H1 (cell line): ENCODE results near the gene RPL19. TPM values are rescaled to one million over a fixed set of nuclear protein-coding genes. Genes with fewer than 3 reads are reported as not detected.

Experiments used
- polyA plus RNA-seq, 7 experiments: library from polyadenylated mRNA; depleted of rRNA in 3 of 7; stranded (reverse) in 5 of 7; unstranded in 2 of 7; fragments of >200 nt in 5 of 7; fragments of 200-250 nt in 2 of 7; gene quantifications; 1 replicate in 5 of 7; 2 replicates in 1 of 7; 4 replicates in 1 of 7; pipeline versions ENCODE4 v1.2.1 to v1.2.3, GENCODE V29; 2011 to 2013; ENCODE audit warnings: missing spikeins in 2 of 7, mixed read lengths in 2 of 7
- total RNA-seq: library from RNA; stranded (reverse); fragmentation: NEBNext Ultra II Directional; extraction: Animal tissue kit (Norgen Biotek cat#: 25700); gene quantifications from 2 replicates; pipeline ENCODE4 v1.2.1, GENCODE V29; 2021
- TF ChIP-seq, protein P1 (sequence below): fragments of 300-600 bp; sonication (generic); IDR thresholded peaks from 2 replicates; pipeline ENCODE4 v1.7.1; 2012; ENCODE audit warnings: low read length, moderate library complexity, mild to moderate bottlenecking, inconsistent platforms; ENCODE audit not compliant: insufficient replicate concordance

Gene RPL19
- total and polyA plus RNA-seq, 2 of the 8 experiments (the other 6 are each of a cell fraction or from before 2014, with no cell fraction given), result 2,108 to 2,182 TPM

DNA sequence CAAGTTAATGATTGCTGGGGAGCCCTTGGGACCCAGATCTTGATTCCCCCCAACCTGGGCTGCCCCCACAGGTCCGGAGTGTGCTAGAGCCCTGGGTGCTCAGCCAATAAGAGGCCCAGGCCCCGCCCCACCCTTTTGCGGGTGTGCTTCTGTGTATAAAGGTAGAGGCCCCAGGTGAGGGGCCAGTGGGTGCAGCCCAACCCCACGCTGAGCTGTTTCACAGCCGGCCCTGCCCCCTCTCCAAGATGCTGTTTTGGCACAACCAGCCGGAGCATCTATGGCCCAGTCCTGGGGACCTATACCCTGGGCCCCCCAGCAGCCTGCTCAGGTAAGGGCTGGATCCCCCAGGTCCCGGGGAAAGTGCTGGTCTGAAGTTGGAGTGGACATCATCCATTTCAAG is 37.5 kb downstream of the RPL19 start (continued):
- TF ChIP-seq, protein P1, sequence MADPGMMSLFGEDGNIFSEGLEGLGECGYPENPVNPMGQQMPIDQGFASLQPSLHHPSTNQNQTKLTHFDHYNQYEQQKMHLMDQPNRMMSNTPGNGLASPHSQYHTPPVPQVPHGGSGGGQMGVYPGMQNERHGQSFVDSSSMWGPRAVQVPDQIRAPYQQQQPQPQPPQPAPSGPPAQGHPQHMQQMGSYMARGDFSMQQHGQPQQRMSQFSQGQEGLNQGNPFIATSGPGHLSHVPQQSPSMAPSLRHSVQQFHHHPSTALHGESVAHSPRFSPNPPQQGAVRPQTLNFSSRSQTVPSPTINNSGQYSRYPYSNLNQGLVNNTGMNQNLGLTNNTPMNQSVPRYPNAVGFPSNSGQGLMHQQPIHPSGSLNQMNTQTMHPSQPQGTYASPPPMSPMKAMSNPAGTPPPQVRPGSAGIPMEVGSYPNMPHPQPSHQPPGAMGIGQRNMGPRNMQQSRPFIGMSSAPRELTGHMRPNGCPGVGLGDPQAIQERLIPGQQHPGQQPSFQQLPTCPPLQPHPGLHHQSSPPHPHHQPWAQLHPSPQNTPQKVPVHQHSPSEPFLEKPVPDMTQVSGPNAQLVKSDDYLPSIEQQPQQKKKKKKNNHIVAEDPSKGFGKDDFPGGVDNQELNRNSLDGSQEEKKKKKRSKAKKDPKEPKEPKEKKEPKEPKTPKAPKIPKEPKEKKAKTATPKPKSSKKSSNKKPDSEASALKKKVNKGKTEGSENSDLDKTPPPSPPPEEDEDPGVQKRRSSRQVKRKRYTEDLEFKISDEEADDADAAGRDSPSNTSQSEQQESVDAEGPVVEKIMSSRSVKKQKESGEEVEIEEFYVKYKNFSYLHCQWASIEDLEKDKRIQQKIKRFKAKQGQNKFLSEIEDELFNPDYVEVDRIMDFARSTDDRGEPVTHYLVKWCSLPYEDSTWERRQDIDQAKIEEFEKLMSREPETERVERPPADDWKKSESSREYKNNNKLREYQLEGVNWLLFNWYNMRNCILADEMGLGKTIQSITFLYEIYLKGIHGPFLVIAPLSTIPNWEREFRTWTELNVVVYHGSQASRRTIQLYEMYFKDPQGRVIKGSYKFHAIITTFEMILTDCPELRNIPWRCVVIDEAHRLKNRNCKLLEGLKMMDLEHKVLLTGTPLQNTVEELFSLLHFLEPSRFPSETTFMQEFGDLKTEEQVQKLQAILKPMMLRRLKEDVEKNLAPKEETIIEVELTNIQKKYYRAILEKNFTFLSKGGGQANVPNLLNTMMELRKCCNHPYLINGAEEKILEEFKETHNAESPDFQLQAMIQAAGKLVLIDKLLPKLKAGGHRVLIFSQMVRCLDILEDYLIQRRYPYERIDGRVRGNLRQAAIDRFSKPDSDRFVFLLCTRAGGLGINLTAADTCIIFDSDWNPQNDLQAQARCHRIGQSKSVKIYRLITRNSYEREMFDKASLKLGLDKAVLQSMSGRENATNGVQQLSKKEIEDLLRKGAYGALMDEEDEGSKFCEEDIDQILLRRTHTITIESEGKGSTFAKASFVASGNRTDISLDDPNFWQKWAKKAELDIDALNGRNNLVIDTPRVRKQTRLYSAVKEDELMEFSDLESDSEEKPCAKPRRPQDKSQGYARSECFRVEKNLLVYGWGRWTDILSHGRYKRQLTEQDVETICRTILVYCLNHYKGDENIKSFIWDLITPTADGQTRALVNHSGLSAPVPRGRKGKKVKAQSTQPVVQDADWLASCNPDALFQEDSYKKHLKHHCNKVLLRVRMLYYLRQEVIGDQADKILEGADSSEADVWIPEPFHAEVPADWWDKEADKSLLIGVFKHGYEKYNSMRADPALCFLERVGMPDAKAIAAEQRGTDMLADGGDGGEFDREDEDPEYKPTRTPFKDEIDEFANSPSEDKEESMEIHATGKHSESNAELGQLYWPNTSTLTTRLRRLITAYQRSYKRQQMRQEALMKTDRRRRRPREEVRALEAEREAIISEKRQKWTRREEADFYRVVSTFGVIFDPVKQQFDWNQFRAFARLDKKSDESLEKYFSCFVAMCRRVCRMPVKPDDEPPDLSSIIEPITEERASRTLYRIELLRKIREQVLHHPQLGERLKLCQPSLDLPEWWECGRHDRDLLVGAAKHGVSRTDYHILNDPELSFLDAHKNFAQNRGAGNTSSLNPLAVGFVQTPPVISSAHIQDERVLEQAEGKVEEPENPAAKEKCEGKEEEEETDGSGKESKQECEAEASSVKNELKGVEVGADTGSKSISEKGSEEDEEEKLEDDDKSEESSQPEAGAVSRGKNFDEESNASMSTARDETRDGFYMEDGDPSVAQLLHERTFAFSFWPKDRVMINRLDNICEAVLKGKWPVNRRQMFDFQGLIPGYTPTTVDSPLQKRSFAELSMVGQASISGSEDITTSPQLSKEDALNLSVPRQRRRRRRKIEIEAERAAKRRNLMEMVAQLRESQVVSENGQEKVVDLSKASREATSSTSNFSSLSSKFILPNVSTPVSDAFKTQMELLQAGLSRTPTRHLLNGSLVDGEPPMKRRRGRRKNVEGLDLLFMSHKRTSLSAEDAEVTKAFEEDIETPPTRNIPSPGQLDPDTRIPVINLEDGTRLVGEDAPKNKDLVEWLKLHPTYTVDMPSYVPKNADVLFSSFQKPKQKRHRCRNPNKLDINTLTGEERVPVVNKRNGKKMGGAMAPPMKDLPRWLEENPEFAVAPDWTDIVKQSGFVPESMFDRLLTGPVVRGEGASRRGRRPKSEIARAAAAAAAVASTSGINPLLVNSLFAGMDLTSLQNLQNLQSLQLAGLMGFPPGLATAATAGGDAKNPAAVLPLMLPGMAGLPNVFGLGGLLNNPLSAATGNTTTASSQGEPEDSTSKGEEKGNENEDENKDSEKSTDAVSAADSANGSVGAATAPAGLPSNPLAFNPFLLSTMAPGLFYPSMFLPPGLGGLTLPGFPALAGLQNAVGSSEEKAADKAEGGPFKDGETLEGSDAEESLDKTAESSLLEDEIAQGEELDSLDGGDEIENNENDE, result no peak
